Kidney epithelial cell (primary cell): ENCODE data around the gene NMRAL1. TPM values are rescaled to one million over a fixed set of nuclear protein-coding genes. Genes with fewer than 3 reads are reported as not detected.

ENCODE experiments used
- DNase-seq: peaks from one replicate; pipeline ENCODE4 v3.0.0-alpha.2; 2010; ENCODE audit warnings: low read depth
- H3K27me3 ChIP-seq: 2 replicates; pipeline ENCODE4 v1.6.0; 2011; ENCODE audit warnings: low read length; ENCODE audit not compliant: control insufficient read depth, insufficient read depth
- H3K36me3 ChIP-seq: 2 replicates; pipeline ENCODE4 v1.5.1; 2011; ENCODE audit warnings: low read length; ENCODE audit not compliant: control insufficient read depth, insufficient read depth
- H3K4me3 ChIP-seq: 2 replicates; pipeline ENCODE4 v1.5.1; 2011; ENCODE audit warnings: low read depth, mild to moderate bottlenecking, control low read depth, low read length
- CTCF ChIP-seq: IDR thresholded peaks from 2 replicates; pipeline ENCODE4 v1.5.1; 2011; ENCODE audit warnings: mild to moderate bottlenecking, moderate library complexity, low read length, control low read depth, inconsistent platforms; ENCODE audit not compliant: insufficient read depth, poor library complexity, severe bottlenecking
- total RNA-seq: library from RNA; depleted of rRNA; stranded (reverse); fragments of >200 nt; gene quantifications from 2 replicates; pipeline ENCODE4 v1.2.3, GENCODE V29; 2015

Gene NMRAL1
- total RNA-seq, 1 donor from 2014 or later, result 59.5 TPM

GRCh38 chr16:4435337-4436067 is 38.9 kb downstream of the NMRAL1 start:
- no peak for TF ChIP-seq CTCF
- DNase-seq, result no peak
- Histone ChIP-seq H3K36me3 (peaks cover 2% of the 10 kb centered on the region), H3K4me3 (no peak overlapping the region), H3K27me3 (no peaks in the 10 kb centered on the region)

GRCh38 chr16:4433914-4434787 is 40.3 kb downstream of the NMRAL1 start:
- no peak for TF ChIP-seq CTCF
- Histone ChIP-seq H3K27me3 (no peaks in the 10 kb centered on the region), H3K4me3 (no peak overlapping the region), H3K36me3 (peaks cover 2% of the 10 kb centered on the region)
- DNase-seq, result no peak

GRCh38 chr16:4433228-4433627 is 41.2 kb downstream of the NMRAL1 start:
- no peak for DNase-seq
- no peak overlapping the region for H3K4me3 ChIP-seq
- H3K36me3 ChIP-seq, result peaks cover 2% of the 10 kb centered on the region
- no peaks in the 10 kb centered on the region for H3K27me3 ChIP-seq
- no peak for TF ChIP-seq CTCF

GRCh38 chr16:4431023-4431422 is 43.4 kb downstream of the NMRAL1 start:
- Histone ChIP-seq H3K27me3 (no peaks in the 10 kb centered on the region), H3K4me3 (no peak overlapping the region), H3K36me3 (peaks cover 2% of the 10 kb centered on the region)
- DNase-seq, result no peak
- no peak for TF ChIP-seq CTCF

- DNase-seq, result no peak
- H3K36me3 ChIP-seq, result no peaks in the 10 kb centered on the region
- no peaks in the 10 kb centered on the region for H3K27me3 ChIP-seq
- H3K4me3 ChIP-seq, result no peak overlapping the region
- no peak for TF ChIP-seq CTCF
Measured at GRCh38 chr16:4428500-4428899, 45.9 kb downstream of the NMRAL1 start.
